IMR-90 (cell line): ENCODE data around the gene ADCY5. TPM values are rescaled to one million over a fixed set of nuclear protein-coding genes. Genes with fewer than 3 reads are reported as not detected.

Experiments
- ATAC-seq: fragments of 200-7000 bp; cut with Tn5 transposase; 2 replicates; pipeline ENCODE4 v1.9.1; 2020; ENCODE audit warnings: low read depth, mild to moderate bottlenecking, moderate library complexity
- BruUV-seq: library from RNA; stranded (reverse); fragments of 400-500 nt; replicated peaks from 2 replicates; lab custom pipeline; 2021; lab: Mats Ljungman, UMichigan
- CTCF ChIA-PET: fragments of 300-600 bp; formaldehyde crosslinking; extraction: SDS; loops from one replicate; lab custom pipeline; 2021; ENCODE audit warnings: antibody characterized with exemption; lab: Yijun Ruan, JAX
- POLR2A ChIA-PET: fragments of 300-600 bp; sonication (Branson Sonifier 250); formaldehyde crosslinking; loops from one replicate; lab custom pipeline; 2022; ENCODE audit warnings: antibody characterized with exemption; ENCODE audit not compliant: unreplicated experiment; lab: Charles Lee
- DNase-seq: peaks from one replicate; pipeline ENCODE4 v3.0.0; 2013
- H2AFZ ChIP-seq: replicated peaks from 2 replicates; pipeline ENCODE3; 2013; ENCODE audit warnings: low read length, mild to moderate bottlenecking; ENCODE audit not compliant: poor library complexity
- H2AK5ac ChIP-seq: 2 replicates; pipeline ENCODE4 v1.6.1; 2013; ENCODE audit warnings: low read depth, low read length, inconsistent platforms
- H2AK9ac ChIP-seq: replicated peaks from 2 replicates; pipeline ENCODE3; 2013; ENCODE audit warnings: mild to moderate bottlenecking, low read depth, low read length, moderate library complexity; ENCODE audit not compliant: poor library complexity
- H2BK120ac ChIP-seq: 2 replicates; pipeline ENCODE4 v1.6.1; 2013; ENCODE audit warnings: low read depth, low read length, inconsistent platforms
- H2BK15ac ChIP-seq: 3 replicates; pipeline ENCODE4 v1.6.1; 2013; ENCODE audit warnings: low read depth, low read length, inconsistent platforms
- H2BK20ac ChIP-seq: 2 replicates; pipeline ENCODE4 v1.6.1; 2013; ENCODE audit warnings: low read depth, mild to moderate bottlenecking, inconsistent platforms, low read length, moderate library complexity
- H2BK5ac ChIP-seq: 2 replicates; pipeline ENCODE4 v1.6.1; 2013; ENCODE audit warnings: mild to moderate bottlenecking, low read depth, low read length, inconsistent platforms; ENCODE audit not compliant: poor library complexity, severe bottlenecking
- H3K14ac ChIP-seq: replicated peaks from 2 replicates; pipeline ENCODE4 v1.6.1; 2013; ENCODE audit warnings: low read depth, low read length, inconsistent platforms
- H3K18ac ChIP-seq: 2 replicates; pipeline ENCODE4 v1.6.1; 2013; ENCODE audit warnings: low read depth, low read length, control low read depth
- H3K23ac ChIP-seq: 2 replicates; pipeline ENCODE4 v1.6.1; 2013; ENCODE audit warnings: low read depth, low read length, inconsistent platforms
- H3K27ac ChIP-seq: 2 replicates; pipeline ENCODE4 v1.5.1; 2013; ENCODE audit warnings: mild to moderate bottlenecking, control low read depth, low read length; ENCODE audit not compliant: insufficient read depth
- H3K27me3 ChIP-seq: 2 replicates; pipeline ENCODE4 v1.6.1; 2013; ENCODE audit warnings: low read length; ENCODE audit not compliant: control insufficient read depth, insufficient read depth
- H3K36me3 ChIP-seq: 2 replicates; pipeline ENCODE4 v1.6.1; 2013; ENCODE audit warnings: low read length, mixed read lengths; ENCODE audit not compliant: control insufficient read depth, insufficient read depth
- H3K4ac ChIP-seq: 2 replicates; pipeline ENCODE4 v1.6.1; 2013; ENCODE audit warnings: low read depth, low read length, inconsistent platforms
- H3K4me1 ChIP-seq: 2 replicates; pipeline ENCODE4 v1.6.1; 2013; ENCODE audit warnings: low read length, mixed read lengths; ENCODE audit not compliant: control insufficient read depth, insufficient read depth
- H3K4me2 ChIP-seq: 2 replicates; pipeline ENCODE4 v1.6.1; 2013; ENCODE audit warnings: low read depth, mild to moderate bottlenecking, control low read depth, low read length, moderate library complexity
- H3K4me3 ChIP-seq: 2 replicates; pipeline ENCODE4 v1.5.1; 2013; ENCODE audit warnings: low read depth, mild to moderate bottlenecking, control low read depth, low read length, moderate library complexity; ENCODE audit not compliant: insufficient read depth
- H3K56ac ChIP-seq: 2 replicates; pipeline ENCODE4 v1.6.1; 2013; ENCODE audit warnings: low read length, inconsistent platforms; ENCODE audit not compliant: insufficient read depth; ENCODE audit errors: extremely low read depth
- H3K79me1 ChIP-seq, 2 experiments: 2 replicates each; pipeline ENCODE4 v1.6.1; 2013; ENCODE audit warnings: low read length in 2 of 2, inconsistent platforms in 1 of 2, low read depth in 1 of 2
- H3K9ac ChIP-seq: 2 replicates; pipeline ENCODE4 v1.6.1; 2013; ENCODE audit warnings: low read depth, low read length, control low read depth
- H3K9me1 ChIP-seq: 2 replicates; pipeline ENCODE4 v1.6.1; 2013; ENCODE audit warnings: low read length, inconsistent platforms; ENCODE audit not compliant: insufficient read depth
- H3K9me3 ChIP-seq: 2 replicates; pipeline ENCODE4 v1.6.1; 2013; ENCODE audit warnings: low read length; ENCODE audit not compliant: control insufficient read depth, insufficient read depth
- H4K20me1 ChIP-seq: 2 replicates; pipeline ENCODE4 v1.6.1; 2013; ENCODE audit warnings: low read length, inconsistent platforms; ENCODE audit not compliant: insufficient read depth
- H4K5ac ChIP-seq: 2 replicates; pipeline ENCODE4 v1.6.1; 2013; ENCODE audit warnings: mild to moderate bottlenecking, low read depth, low read length, control low read depth
- H4K8ac ChIP-seq, 2 experiments: 2 replicates each; pipeline ENCODE4 v1.6.1; 2013; ENCODE audit warnings: low read depth in 2 of 2, low read length in 2 of 2, control low read depth in 1 of 2, inconsistent platforms in 1 of 2
- H4K91ac ChIP-seq: 2 replicates; pipeline ENCODE4 v1.6.1; 2013; ENCODE audit warnings: low read depth, low read length, inconsistent platforms; ENCODE audit not compliant: insufficient read depth
- BHLHE40 ChIP-seq: fragments of 150-350 bp; IDR thresholded peaks from 2 replicates; pipeline ENCODE4 v1.6.1; 2016; ENCODE audit warnings: mild to moderate bottlenecking, low read depth, low read length
- CEBPB ChIP-seq: IDR thresholded peaks from 2 replicates; pipeline ENCODE4 v1.6.1; 2012; ENCODE audit warnings: low read depth, low read length, improper control_type of control experiment
- CHD1 ChIP-seq: IDR thresholded peaks from 2 replicates; pipeline ENCODE4 v1.6.1; 2012; ENCODE audit warnings: low read depth, low read length, improper control_type of control experiment
- FOS ChIP-seq: fragments of 150-350 bp; IDR thresholded peaks from 2 replicates; pipeline ENCODE4 v1.6.1; 2016; ENCODE audit warnings: low read depth, low read length
- MXI1 ChIP-seq: IDR thresholded peaks from 2 replicates; pipeline ENCODE4 v1.6.1; 2012; ENCODE audit warnings: low read depth, mild to moderate bottlenecking, low read length, moderate library complexity, borderline replicate concordance
- NFE2L2 ChIP-seq: fragments of 150-350 bp; IDR thresholded peaks from 2 replicates; pipeline ENCODE4 v1.6.1; 2016; ENCODE audit warnings: low read depth, mild to moderate bottlenecking, low read length
- POLR2A ChIP-seq: IDR thresholded peaks from 2 replicates; pipeline ENCODE4 v1.6.1; 2012; ENCODE audit warnings: mild to moderate bottlenecking, low read depth, low read length
- RAD21 ChIP-seq: IDR thresholded peaks from 2 replicates; pipeline ENCODE4 v1.6.1; 2012; ENCODE audit warnings: low read length, improper control_type of control experiment
- RCOR1 ChIP-seq: IDR thresholded peaks from 2 replicates; pipeline ENCODE4 v1.6.1; 2012; ENCODE audit warnings: mild to moderate bottlenecking, low read length, improper control_type of control experiment; ENCODE audit not compliant: insufficient replicate concordance
- RFX5 ChIP-seq: IDR thresholded peaks from 2 replicates; pipeline ENCODE4 v1.8.0; 2012; ENCODE audit warnings: low read depth, mild to moderate bottlenecking, low read length, moderate library complexity
- SMC3 ChIP-seq: fragments of 150-350 bp; IDR thresholded peaks from 2 replicates; pipeline ENCODE4 v1.6.1; 2016; ENCODE audit warnings: low read depth, mild to moderate bottlenecking, antibody characterized with exemption, low read length, moderate library complexity
- WGBS, 2 experiments: methylation state at CpG; one replicate each; pipeline versions ENCODE4 v1.1.5 to v1.1.7; 2013; ENCODE audit warnings: missing lambda C conversion rate in 2 of 2; ENCODE audit not compliant: insufficient read length in 1 of 2; ENCODE audit errors: extremely low coverage in 2 of 2; 5-methylcytosine and 5-hydroxymethylcytosine counted together
- dilution Hi-C: fragments of 300-500 bp; cut with HindIII; formaldehyde crosslinking; loops from one replicate; pipeline ENCODE4 v1.14.3; 2018; ENCODE audit warnings: low sequenced_read_pairs; ENCODE audit not compliant: unreplicated experiment
- in situ Hi-C: fragments of 300-500 bp; cut with MboI; formaldehyde crosslinking; loops from 3 replicates; pipeline ENCODE4 v1.14.3; 2019; ENCODE audit warnings: low sequenced_read_pairs, inconsistent platforms, mixed read lengths
- intact Hi-C: fragments of 100-400 bp; cut with micrococcal nuclease; formaldehyde crosslinking; loops from 2 replicates; pipeline ENCODE4 v1.10.0; 2022
- polyA plus RNA-seq, 3 experiments: library from polyadenylated mRNA; depleted of rRNA; stranded (reverse); fragments of >200 nt; gene quantifications; 2 replicates each; pipeline ENCODE4 v1.2.3, GENCODE V29; 2012; ENCODE audit warnings: low replicate concordance in 1 of 3
- total RNA-seq: library from RNA; depleted of rRNA; stranded (reverse); fragments of >200 nt; gene quantifications from 2 replicates; pipeline ENCODE4 v1.2.3, GENCODE V29; 2012
- TF ChIP-seq, protein P1 (sequence below): fragments of 150-350 bp; IDR thresholded peaks from 2 replicates; pipeline ENCODE4 v1.6.1; 2017; ENCODE audit warnings: mild to moderate bottlenecking, antibody characterized with exemption, low read length, low read depth
- TF ChIP-seq, protein P2 (sequence below): conservative IDR thresholded peaks from 2 replicates; pipeline ENCODE4 v1.5.1; 2012; ENCODE audit warnings: mild to moderate bottlenecking, low read depth, low read length, improper control_type of control experiment

Gene ADCY5
- total and polyA plus RNA-seq, 2 of the 4 experiments (the other 2 are of a cell fraction), result 0.14 to 0.18 TPM

GRCh38 chr3:123340336-123340735, 108.6 kb downstream of the ADCY5 start:
- no TSS peak for BruUV-seq
- DNase-seq (no peak), ATAC-seq (no peak)
- TF ChIP-seq, protein P1, sequence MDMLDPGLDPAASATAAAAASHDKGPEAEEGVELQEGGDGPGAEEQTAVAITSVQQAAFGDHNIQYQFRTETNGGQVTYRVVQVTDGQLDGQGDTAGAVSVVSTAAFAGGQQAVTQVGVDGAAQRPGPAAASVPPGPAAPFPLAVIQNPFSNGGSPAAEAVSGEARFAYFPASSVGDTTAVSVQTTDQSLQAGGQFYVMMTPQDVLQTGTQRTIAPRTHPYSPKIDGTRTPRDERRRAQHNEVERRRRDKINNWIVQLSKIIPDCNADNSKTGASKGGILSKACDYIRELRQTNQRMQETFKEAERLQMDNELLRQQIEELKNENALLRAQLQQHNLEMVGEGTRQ, result no peak
- TF ChIP-seq BHLHE40 (no peak), POLR2A (no peak), MXI1 (no peak), RFX5 (no peak), CHD1 (no peak), RAD21 (no peak), RCOR1 (no peak), NFE2L2 (no peak), FOS (no peak), CEBPB (no peak), SMC3 (no peak)
- TF ChIP-seq, protein P2, sequence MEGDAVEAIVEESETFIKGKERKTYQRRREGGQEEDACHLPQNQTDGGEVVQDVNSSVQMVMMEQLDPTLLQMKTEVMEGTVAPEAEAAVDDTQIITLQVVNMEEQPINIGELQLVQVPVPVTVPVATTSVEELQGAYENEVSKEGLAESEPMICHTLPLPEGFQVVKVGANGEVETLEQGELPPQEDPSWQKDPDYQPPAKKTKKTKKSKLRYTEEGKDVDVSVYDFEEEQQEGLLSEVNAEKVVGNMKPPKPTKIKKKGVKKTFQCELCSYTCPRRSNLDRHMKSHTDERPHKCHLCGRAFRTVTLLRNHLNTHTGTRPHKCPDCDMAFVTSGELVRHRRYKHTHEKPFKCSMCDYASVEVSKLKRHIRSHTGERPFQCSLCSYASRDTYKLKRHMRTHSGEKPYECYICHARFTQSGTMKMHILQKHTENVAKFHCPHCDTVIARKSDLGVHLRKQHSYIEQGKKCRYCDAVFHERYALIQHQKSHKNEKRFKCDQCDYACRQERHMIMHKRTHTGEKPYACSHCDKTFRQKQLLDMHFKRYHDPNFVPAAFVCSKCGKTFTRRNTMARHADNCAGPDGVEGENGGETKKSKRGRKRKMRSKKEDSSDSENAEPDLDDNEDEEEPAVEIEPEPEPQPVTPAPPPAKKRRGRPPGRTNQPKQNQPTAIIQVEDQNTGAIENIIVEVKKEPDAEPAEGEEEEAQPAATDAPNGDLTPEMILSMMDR, result no peak
- ChIA-PET POLR2A (no interaction called here), CTCF (no interaction called here)
- no peak overlapping the region for H3K9ac ChIP-seq
- no peak overlapping the region for H4K5ac ChIP-seq
- H3K27me3 ChIP-seq, result peaks cover 47% of the 10 kb centered on the region
- no peak overlapping the region for H3K27ac ChIP-seq
- no peaks in the 10 kb centered on the region for H3K79me1 ChIP-seq
- H2BK15ac ChIP-seq, result no peak overlapping the region
- H4K8ac ChIP-seq, result no peak overlapping the region
- no peak overlapping the region for H3K56ac ChIP-seq
- no peaks in the 10 kb centered on the region for H3K36me3 ChIP-seq
- intact Hi-C loops, result no loop called here
- no peaks in the 10 kb centered on the region; the same call in 1 of the 2 replicates for H4K20me1 ChIP-seq
- no peak overlapping the region for H2BK5ac ChIP-seq
- no CpG with 5 or more reads among the region's 4 CpGs for WGBS, 2 experiments
- no peak overlapping the region for H2BK20ac ChIP-seq
- H3K4me1 ChIP-seq, result no peaks in the 10 kb centered on the region; the same call in 1 of the 2 replicates
- no peak overlapping the region for H3K23ac ChIP-seq
- H3K14ac ChIP-seq, result no peak overlapping the region
- H2AK9ac ChIP-seq, result no peak overlapping the region
- in situ Hi-C loops, result no loop called here
- H2AFZ ChIP-seq, result no peak overlapping the region
- H3K4ac ChIP-seq, result no peak overlapping the region
- no peak overlapping the region for H4K91ac ChIP-seq
- H3K4me3 ChIP-seq, result no peak overlapping the region
- no peak overlapping the region for H3K18ac ChIP-seq
- peaks cover 3% of the 10 kb centered on the region; the same call in 1 of the 2 replicates for H3K9me1 ChIP-seq
- H3K9me3 ChIP-seq, result peaks cover 5% of the 10 kb centered on the region; the same call in 1 of the 2 replicates
- H3K4me2 ChIP-seq, result no peak overlapping the region
- dilution Hi-C loops, result no loop called here
- no peak overlapping the region for H2AK5ac ChIP-seq
- no peak overlapping the region for H2BK120ac ChIP-seq
